Neural progenitor cell (in vitro differentiated cells): Measurements from ENCODE around the gene STK39.

Experiments
- CTCF ChIP-seq: fragments of 200-600 bp; sonication (generic); IDR thresholded peaks from 2 replicates; pipeline ENCODE4 v1.5.1; 2017; ENCODE audit warnings: antibody characterized with exemption, mild to moderate bottlenecking
- EZH2phosphoT487 ChIP-seq: fragments of 200-600 bp; sonication (generic); IDR thresholded peaks from 2 replicates; pipeline ENCODE4 v1.6.1; 2017; ENCODE audit warnings: antibody characterized with exemption

- no peak for TF ChIP-seq CTCF
- no peak for TF ChIP-seq EZH2phosphoT487
These were observed 60.9 kb downstream of the STK39 start for GRCh38 chr2:168186452-168186851.
